Measurements from ENCODE around the gene SPINK8.
"Not testable (repeated sequence)": the region's sequence is repeated elsewhere in the genome, so short reads cannot be mapped to it uniquely, and the experiment has no call there.

The SPINK8 gene

DNA sequence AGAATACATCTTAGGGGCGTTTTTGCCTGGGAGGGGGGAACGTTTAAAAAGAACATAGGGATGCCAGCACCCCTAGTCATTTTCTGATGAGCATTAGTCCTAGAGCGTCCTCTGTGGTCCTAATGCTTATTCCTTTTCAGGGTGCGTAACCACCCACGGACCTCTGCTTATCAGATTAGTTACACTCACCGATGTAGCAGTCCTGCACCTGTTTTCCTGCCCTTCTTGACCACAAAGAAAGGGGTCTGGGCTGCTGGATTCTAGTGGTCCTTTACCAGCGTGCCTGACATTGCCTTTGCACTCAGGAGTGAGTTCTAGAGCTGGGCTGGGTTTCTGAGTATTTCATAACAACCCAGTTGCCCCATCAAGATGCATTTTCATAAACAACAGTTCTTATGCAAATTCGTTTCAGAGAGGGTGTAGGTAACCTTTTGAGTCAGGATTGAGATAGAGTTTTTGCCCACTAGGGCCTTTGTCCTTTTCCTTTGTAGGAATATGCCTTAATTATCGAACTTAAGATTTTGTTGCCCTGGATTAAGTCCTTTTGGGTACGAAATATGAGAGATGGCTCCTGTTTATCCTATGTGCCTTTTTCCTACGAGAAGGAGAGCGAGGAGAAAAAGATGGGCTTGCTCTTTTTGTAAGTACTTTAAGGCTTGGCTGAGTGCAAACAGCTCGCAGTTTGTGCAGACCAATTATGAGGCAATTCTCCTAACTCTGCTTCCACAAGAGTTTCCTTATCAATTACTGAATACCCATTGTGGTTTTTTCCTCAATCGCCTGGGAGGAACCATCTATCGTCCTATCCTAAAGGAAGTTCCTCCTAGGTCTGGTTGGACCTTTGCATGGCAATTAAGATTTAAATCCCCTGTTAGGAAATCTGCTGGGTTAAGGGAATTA is at the start of gene SPINK8:
TSS of gene SPINK8 (minus strand) at position 316 of the 900 bp plus-strand sequence. CDS start 5,320 bp downstream, outside the sequence.
- ATAC-seq, H3K4me1 Mint-ChIP-seq, H3K27ac Mint-ChIP-seq, H3K36me3 Mint-ChIP-seq, H3K4me3 Mint-ChIP-seq, H3K9me3 Mint-ChIP-seq: not testable (repeated sequence)
- H3K27me3 Mint-ChIP-seq, result peaks cover 47% of the 10 kb centered on the region

DNA sequence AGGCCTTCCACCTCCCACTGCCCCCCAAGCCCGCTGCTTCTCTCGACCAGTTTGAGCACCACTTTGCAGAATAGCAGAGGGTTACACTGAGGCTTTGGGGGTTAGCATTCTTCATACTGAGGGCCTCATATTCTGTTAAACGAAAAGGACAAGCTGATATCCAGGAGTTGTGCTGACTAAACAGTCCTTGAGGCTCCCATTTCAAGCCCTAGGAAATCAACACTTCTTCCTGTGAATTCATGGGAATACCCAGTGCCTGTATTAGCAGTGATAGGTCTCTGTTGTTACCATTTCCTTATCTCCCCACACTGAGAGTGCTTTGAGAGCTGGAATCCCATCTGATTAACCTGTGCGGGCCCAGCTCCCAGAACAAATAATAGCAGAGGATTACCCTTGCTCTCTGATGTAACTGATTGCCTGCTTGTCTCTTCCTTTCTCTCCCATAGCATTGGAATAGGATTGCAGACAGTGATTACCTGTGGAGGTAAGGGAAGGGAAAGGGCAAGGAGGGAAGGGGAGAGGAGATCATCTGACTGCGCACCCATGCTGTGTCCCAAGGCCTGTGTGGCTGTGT is 39.5 kb upstream of the SPINK8 start:
- H3K4me1 Mint-ChIP-seq, result no peaks in the 10 kb centered on the region
- no peaks in the 10 kb centered on the region for H3K36me3 Mint-ChIP-seq
- H3K27me3 Mint-ChIP-seq, result no peaks in the 10 kb centered on the region
- H3K27ac Mint-ChIP-seq, result no peak overlapping the region
- H3K9me3 Mint-ChIP-seq, result no peaks in the 10 kb centered on the region
- ATAC-seq, result no peak
- no peak overlapping the region for H3K4me3 Mint-ChIP-seq

DNA sequence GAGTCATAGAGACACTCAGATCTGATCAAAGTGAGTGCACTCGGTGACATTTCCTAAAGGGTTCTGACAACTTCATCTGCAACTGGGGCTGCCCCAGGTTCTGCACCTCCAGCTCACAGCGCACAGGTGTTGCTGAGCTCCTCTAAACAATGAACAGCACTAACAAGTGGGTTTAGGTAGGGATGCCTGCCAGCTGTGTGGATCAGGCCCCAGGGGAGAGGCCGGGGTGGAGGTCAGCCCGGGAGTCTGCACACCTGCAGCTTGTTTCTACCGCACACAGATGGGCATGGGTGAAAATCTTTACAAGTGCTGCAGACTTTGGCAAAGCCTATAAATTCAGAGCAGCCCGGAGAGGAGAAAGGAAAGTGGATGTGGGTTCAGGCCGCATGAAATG is 38.9 kb upstream of the SPINK8 start:
- Mint-ChIP-seq H3K27ac (no peak overlapping the region), H3K36me3 (no peaks in the 10 kb centered on the region), H3K4me3 (no peak overlapping the region), H3K9me3 (no peaks in the 10 kb centered on the region), H3K4me1 (no peaks in the 10 kb centered on the region), H3K27me3 (no peaks in the 10 kb centered on the region)
- ATAC-seq, result peak; percentile 52

DNA sequence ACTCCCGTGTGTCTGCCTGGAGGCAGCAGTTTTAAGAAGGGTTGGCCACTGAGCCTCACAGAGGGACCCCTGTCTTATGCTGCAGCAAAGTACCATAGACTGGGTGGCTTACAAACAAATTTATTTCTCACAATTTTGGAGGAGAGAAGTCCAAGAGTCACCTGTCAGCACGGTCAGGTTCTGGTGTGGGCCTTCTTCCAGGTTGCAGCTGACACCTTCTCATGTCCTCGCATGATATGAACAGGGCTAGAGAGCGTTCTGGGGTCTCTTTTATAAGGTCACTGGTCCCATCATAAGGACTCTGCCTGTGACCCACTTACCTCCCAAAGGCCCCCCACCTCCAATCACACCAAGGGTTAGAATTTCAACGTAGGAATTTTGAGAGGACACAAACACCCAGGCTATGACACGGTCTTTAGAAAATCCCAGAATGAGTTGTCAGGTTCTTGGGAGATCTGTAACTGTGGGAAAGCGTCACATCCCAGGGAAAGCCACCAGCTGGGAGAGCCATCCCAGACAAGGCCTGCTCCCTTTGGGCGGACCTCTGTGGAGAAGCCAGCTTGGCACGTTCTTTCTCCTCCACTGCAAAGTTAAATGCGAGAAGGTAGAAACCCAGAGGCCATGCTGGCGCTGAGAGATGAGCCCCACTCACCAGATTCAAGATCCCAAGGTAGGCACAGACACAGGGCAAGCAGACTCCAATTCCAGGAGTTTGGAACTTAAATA is 38.4 kb upstream of the SPINK8 start, which contains the start of gene FBXW12:
TSS of gene FBXW12 (plus strand) at position 569 of the 726 bp plus-strand sequence. CDS start 549 bp downstream, outside the sequence.
- no peak within 1 kb of the TSS for H3K4me3 Mint-ChIP-seq
- no peaks in the 10 kb centered on the region for H3K36me3 Mint-ChIP-seq
- no peak for ATAC-seq
- H3K27me3 Mint-ChIP-seq, result no peaks in the 10 kb centered on the region
- no peak within 1 kb of the TSS for H3K27ac Mint-ChIP-seq
- H3K4me1 Mint-ChIP-seq, result no peaks in the 10 kb centered on the region
- H3K9me3 Mint-ChIP-seq, result no peaks in the 10 kb centered on the region

DNA sequence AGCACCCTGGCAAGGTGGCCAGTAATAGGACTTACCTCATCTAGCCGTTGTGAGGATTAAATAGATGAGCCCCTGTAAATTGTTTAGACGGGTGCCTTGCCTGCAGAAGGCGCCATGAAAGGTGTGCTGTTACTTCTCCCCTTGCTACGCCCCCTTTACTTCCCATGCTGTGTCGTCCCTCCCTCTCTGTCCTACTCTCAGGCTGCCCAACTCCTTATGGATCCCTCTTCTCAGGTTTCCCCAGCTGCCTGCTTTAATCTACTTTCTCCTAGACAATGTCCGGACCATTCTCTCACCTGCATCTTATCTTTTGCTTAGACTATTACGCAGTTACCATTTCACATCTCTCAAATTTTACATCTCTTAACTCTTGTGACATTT is 36.9 kb upstream of the SPINK8 start:
- H3K27ac Mint-ChIP-seq, result no peak overlapping the region

DNA sequence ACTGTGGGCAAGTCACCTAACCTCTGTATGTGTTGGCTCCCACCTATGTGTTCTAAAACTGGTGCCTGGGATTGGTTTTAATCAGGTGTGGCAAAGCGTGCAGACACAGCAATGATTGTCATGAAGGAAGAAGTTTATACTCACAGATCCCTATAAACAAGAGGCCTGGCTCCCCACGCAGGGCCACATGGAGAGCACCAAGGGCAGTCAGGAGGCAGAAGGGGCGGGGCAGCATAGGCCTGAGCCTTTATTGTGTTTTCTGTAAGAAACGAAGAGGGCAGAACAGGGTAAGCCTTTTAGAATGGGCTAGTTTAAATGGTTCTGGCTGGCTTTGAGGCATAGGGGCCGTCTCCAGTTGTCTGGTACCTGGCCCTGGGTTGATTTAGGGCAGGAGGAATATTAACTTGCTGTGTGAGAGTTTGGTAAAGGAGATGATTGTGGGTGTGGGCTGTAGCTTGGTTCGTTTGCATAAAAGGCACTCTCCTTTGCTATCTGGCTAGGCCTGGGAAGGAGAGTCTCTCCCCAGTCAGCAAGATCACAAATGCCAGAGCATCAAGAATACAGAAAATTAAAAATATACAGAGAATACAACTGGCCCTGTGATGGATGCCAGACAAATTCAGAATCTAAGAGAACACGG is 36.4 kb upstream of the SPINK8 start:
- Mint-ChIP-seq H3K27ac (no peak overlapping the region), H3K4me1 (no peaks in the 10 kb centered on the region), H3K9me3 (no peaks in the 10 kb centered on the region), H3K27me3 (no peaks in the 10 kb centered on the region), H3K4me3 (no peak overlapping the region), H3K36me3 (no peaks in the 10 kb centered on the region)
- ATAC-seq, result no peak

More for the DNA sequence above, 36.9 kb upstream of the SPINK8 start:
- Mint-ChIP-seq H3K36me3 (no peaks in the 10 kb centered on the region), H3K27me3 (no peaks in the 10 kb centered on the region), H3K9me3 (no peaks in the 10 kb centered on the region), H3K4me1 (no peaks in the 10 kb centered on the region), H3K4me3 (no peak overlapping the region)
- no peak for ATAC-seq

DNA sequence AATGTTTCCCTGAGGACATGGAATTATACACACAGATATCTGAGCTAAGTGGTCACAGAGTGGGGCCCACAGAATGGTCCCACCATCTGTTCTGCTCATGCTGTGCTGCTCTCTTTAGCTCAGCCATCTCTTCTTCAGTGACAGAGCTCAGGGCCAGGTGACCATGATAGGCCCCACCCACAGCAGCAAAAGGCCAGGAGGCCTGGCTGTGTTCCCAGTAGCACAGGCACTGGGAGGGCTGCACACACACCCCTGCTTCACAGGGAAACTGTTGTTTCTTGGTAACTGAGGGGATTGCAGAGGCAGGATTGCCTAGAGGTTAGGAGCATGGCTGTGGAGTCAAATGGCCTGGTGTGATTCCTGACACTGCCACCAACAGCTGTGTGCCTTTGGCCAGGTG is 33.7 kb upstream of the SPINK8 start:
- Mint-ChIP-seq H3K9me3 (peaks cover under 1% of the 10 kb centered on the region), H3K4me3 (no peak overlapping the region), H3K36me3 (no peaks in the 10 kb centered on the region), H3K27ac (no peak overlapping the region), H3K4me1 (no peaks in the 10 kb centered on the region), H3K27me3 (no peaks in the 10 kb centered on the region)
- peak; percentile 47 for ATAC-seq

DNA sequence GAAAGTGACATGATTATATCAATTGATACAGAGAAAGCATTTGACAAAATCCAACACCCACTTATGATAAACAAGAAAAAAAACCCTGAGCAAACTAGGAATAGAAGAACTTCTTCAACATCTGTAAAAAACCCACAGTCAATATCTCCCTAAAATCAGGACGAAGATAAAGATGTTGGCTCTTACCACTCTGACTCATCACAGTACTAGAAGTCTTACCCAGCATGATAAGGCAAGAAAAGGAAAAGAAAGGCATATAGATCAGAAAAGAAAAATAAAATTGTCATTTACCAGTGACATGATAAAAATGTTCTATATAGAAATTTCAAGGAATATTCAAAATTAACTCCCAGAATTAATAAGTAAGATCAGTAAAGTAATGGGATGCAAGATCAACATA is 31.4 kb upstream of the SPINK8 start:
- no peaks in the 10 kb centered on the region for H3K4me1 Mint-ChIP-seq
- peaks cover 5% of the 10 kb centered on the region for H3K36me3 Mint-ChIP-seq
- peaks cover 9% of the 10 kb centered on the region for H3K27me3 Mint-ChIP-seq
- no peak for ATAC-seq
- no peak overlapping the region for H3K4me3 Mint-ChIP-seq
- peaks cover 10% of the 10 kb centered on the region for H3K9me3 Mint-ChIP-seq
- no peak overlapping the region for H3K27ac Mint-ChIP-seq

DNA sequence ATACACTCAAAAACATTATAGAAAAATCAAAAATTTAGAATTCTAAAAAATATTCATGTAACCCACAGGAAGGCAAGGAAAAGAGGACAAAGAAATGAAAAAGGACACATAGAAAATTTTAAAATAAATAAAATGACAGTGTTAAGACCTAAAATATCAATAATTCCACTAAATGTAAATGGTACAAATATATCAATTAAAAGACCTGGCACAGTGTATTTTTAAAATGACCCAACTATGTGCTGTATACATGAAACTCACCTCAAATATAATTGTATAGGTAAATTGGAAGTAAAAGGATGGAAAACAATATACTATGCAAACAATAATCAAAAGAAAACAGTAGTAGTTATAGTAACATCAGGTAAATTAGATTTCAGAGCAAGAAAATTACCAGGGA is 28.5 kb upstream of the SPINK8 start:
- Mint-ChIP-seq H3K36me3 (peaks cover 5% of the 10 kb centered on the region), H3K27ac (no peak overlapping the region), H3K9me3 (peaks cover 10% of the 10 kb centered on the region), H3K27me3 (peaks cover 29% of the 10 kb centered on the region), H3K4me1 (no peaks in the 10 kb centered on the region), H3K4me3 (no peak overlapping the region)
- ATAC-seq, result no peak

DNA sequence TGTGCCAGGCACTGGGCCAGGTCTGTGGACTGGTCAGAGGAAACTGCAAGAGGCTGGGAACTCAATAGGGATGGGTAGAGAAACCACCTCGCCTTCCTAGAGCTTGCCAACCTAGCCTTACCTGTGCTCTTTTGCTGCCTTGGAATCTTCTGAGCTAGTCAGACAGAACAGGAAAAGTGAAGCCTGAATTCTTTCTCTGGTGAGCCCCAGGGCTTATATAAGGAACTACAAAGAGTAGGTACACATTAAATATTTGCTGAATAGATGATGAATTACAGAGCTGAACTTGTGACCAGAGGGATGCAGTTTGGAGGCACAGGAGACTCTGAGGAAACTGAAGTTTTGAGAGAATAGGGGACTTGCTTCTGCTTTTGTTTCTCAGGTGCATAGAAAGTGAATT is 23.0 kb upstream of the SPINK8 start:
- Mint-ChIP-seq H3K4me1 (no peaks in the 10 kb centered on the region), H3K4me3 (no peak overlapping the region), H3K36me3 (peaks cover 5% of the 10 kb centered on the region), H3K27me3 (peaks cover 73% of the 10 kb centered on the region), H3K9me3 (peaks cover 5% of the 10 kb centered on the region), H3K27ac (no peak overlapping the region)
- no peak for ATAC-seq

DNA sequence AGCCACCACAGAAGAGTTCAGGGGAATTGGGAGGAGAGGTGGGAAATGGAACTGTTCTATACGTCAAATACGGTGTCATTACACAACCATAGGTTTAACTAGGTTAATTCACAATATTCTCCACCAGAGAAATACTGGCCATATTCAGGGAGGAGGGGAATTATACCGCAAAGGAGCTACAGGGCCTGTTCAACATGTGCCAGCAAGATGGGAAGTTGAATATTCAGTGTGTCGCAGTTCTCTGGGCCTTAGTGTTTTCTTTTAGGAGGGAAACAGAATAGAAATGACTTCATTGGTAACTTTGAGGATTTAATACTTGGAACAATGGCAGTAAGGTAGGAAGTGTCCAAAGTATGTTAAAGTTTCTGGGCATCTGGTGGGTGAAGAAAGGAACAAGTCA is 20.5 kb upstream of the SPINK8 start:
- Mint-ChIP-seq H3K36me3 (no peaks in the 10 kb centered on the region), H3K4me1 (no peaks in the 10 kb centered on the region), H3K9me3 (no peaks in the 10 kb centered on the region), H3K27ac (no peak overlapping the region), H3K4me3 (no peak overlapping the region), H3K27me3 (peaks cover 62% of the 10 kb centered on the region)
- no peak for ATAC-seq

DNA sequence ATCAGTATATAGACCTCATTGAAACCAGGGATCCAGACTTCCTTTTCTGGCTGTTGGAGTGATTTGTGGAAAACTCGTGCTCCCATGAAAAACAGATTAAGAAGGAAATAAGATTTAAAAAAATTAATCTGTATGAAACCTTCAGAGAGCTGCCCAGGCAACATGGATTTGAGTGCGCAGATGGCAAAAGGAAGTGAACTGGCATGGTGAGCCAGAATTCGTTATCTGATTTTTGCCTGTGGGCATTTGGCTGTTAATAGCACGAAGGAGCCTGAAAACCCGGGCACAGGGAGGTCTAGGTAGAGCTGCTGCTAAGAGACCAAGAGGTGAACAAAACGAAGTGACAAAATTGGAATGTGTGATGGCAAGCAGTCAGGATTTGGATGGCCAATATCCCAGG is 19.1 kb upstream of the SPINK8 start:
- no peak for ATAC-seq
- Mint-ChIP-seq H3K4me3 (no peak overlapping the region), H3K36me3 (no peaks in the 10 kb centered on the region)

DNA sequence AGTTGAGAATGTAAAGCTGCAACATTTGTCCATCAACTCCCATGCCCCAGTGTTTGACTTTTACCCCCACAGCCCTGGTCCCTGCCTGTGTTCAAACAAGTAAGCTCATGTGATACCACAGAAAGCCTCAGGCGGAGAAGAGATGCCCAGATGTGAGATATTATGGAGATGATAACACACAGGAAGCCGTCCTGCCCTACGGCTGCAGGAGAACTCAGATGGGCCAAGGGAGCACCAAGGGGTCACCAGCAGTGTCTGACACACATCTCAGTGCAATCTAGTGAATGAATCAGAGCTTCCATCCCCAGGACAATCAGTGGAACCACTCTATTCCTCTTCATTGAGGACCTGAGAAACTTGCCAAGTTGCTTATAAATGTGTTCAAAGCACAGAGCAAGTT is 14.0 kb upstream of the SPINK8 start:
- H3K27me3 Mint-ChIP-seq, result peaks cover 5% of the 10 kb centered on the region
- H3K4me1 Mint-ChIP-seq, result no peaks in the 10 kb centered on the region
- no peak overlapping the region for H3K27ac Mint-ChIP-seq
- no peaks in the 10 kb centered on the region for H3K36me3 Mint-ChIP-seq
- ATAC-seq, result no peak
- no peak overlapping the region for H3K4me3 Mint-ChIP-seq
- no peaks in the 10 kb centered on the region for H3K9me3 Mint-ChIP-seq

More for the DNA sequence above, 19.1 kb upstream of the SPINK8 start:
- H3K27ac Mint-ChIP-seq, result no peak overlapping the region
- no peaks in the 10 kb centered on the region for H3K4me1 Mint-ChIP-seq
- no peaks in the 10 kb centered on the region for H3K9me3 Mint-ChIP-seq
- peaks cover 48% of the 10 kb centered on the region for H3K27me3 Mint-ChIP-seq

DNA sequence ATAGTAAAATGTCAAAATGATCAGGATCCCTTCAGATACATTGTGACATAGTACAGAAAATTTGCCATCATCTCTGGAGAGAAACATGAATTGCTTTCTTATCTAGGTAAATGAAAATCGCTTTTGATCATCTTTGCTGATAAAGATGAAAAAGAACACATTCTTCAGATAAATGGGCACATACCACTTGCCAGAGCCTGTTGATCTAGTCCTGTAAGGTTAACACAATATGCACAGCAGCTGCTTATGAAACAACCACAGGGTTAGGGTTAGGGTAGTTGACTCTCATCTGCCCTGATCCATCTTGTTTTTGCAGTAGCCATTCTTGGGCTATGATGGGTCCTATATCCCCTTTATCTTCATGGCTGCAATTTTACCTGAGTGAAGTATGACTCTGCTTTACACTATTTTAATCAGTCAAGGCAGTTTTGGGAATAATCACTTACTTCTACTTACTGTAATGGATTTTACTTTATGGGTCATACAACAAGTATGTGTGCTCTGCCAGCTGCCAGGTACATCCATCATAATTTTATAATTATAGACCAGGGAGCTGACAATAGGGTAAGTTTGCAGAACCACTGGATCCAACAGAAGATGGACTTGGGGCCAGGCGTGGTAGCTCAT is 12.6 kb upstream of the SPINK8 start:
- no peak overlapping the region for H3K27ac Mint-ChIP-seq
- no peaks in the 10 kb centered on the region for H3K27me3 Mint-ChIP-seq
- ATAC-seq, result no peak
- H3K36me3 Mint-ChIP-seq, result no peaks in the 10 kb centered on the region
- H3K9me3 Mint-ChIP-seq, result no peaks in the 10 kb centered on the region
- H3K4me3 Mint-ChIP-seq, result no peak overlapping the region
- no peaks in the 10 kb centered on the region for H3K4me1 Mint-ChIP-seq
